ENCODE data around the gene DHFR2.
"Not testable (repeated sequence)": the region's sequence is repeated elsewhere in the genome, so short reads cannot be mapped to it uniquely, and the experiment has no call there.

The DHFR2 gene

DNA sequence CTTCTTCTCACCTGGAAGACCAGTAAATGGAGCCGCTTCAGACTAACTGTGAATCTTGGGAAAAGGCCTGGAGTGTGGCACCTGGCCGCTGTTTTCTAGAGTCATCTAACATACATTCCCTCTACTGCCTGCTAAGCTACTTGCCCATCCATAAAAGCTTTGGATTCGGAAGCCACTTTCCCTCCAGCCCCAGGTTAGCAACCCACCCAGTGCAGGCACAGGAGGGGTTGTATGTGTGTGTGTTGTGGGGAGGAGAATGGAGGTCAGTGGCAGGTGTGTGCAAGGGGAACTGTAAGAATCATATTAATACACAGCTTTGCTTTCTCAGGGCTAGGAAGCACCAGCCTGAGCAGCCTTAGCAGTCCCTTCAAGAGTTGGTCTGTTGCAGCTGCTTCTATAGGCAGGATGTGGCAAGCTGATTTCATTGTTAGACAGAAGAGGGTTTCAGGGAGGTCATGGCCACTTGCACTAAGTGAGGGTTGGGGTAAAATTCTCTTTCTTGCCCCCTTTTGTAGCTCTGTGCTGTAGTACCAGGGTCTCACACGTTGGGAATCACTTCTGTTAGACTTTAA lies 9.1 kb upstream of the DHFR2 start:
- H3K4me1 Mint-ChIP-seq: peaks cover 90% of the 10 kb centered on the region
- no peaks in the 10 kb centered on the region for H3K9me3 Mint-ChIP-seq
- no peak overlapping the region for H3K4me3 Mint-ChIP-seq
- no peaks in the 10 kb centered on the region for H3K27me3 Mint-ChIP-seq
- peaks cover 35% of the 10 kb centered on the region for H3K36me3 Mint-ChIP-seq
- H3K27ac Mint-ChIP-seq: no peak overlapping the region

DNA sequence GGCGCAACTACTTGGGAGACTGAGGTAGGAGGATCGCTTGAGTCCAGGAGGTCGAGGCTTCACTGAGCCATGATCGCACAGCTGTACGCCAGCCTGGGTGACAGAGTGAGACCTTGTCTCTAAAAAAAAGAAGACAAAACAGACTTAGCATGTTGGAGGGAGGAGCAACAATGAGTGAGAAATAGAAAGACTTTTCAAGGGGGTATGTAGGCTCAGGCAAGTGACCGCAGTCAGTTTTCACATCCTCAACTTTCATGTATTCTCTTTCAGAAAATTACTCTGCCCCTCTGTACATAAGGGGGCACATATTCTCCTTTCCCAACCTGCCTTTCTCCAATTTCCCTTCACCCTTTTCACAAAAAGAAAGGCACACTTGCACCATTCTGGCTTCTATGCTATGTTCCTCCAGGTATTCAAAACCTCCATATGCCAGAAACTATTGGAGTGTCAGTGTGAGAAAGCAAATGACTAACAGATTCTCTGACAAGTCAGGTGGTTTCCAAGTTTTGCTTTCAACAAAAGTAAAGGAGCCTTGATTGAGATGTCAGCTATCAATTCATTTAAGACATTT lies 7.7 kb upstream of the DHFR2 start:
- H3K4me3 Mint-ChIP-seq: no peak overlapping the region
- H3K4me1 Mint-ChIP-seq: peaks cover 93% of the 10 kb centered on the region
- H3K27ac Mint-ChIP-seq: peak overlapping the region; percentile 43
- no peaks in the 10 kb centered on the region for H3K9me3 Mint-ChIP-seq
- H3K36me3 Mint-ChIP-seq: peaks cover 37% of the 10 kb centered on the region
- no peaks in the 10 kb centered on the region for H3K27me3 Mint-ChIP-seq

DNA sequence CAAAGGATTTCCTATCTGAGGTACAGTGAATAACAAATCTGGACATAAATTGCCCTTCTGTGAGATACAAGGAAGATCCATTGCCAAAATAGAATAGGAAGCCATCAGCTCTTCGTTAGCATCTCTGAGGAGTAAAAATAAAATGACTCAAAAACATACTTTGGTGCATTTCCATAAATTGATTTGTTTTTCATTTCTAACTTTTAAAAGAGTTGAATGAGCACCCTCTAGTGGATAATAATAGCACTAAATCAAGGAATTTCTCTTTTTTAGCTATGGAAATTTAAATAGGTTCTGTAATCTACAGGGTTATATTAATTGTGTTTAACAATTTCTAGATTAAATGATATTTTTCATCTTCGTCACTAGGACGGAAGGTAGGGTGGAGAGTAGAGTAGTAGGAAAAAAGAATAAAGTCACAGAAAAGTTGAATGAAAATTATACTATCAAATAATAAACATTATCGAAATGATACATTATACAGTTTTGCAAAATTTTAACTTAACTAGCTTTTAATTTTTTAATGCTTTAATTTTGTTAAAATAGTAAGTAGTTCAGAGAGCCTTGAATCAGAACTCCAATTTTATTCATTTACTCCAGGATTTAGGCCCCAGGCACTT lies 6.6 kb upstream of the DHFR2 start:
- Mint-ChIP-seq H3K9me3 (no peaks in the 10 kb centered on the region), H3K27ac (peak overlapping the region; percentile 35), H3K27me3 (no peaks in the 10 kb centered on the region), H3K4me1 (peaks cover 92% of the 10 kb centered on the region), H3K36me3 (peaks cover 35% of the 10 kb centered on the region), H3K4me3 (no peak overlapping the region)

DNA sequence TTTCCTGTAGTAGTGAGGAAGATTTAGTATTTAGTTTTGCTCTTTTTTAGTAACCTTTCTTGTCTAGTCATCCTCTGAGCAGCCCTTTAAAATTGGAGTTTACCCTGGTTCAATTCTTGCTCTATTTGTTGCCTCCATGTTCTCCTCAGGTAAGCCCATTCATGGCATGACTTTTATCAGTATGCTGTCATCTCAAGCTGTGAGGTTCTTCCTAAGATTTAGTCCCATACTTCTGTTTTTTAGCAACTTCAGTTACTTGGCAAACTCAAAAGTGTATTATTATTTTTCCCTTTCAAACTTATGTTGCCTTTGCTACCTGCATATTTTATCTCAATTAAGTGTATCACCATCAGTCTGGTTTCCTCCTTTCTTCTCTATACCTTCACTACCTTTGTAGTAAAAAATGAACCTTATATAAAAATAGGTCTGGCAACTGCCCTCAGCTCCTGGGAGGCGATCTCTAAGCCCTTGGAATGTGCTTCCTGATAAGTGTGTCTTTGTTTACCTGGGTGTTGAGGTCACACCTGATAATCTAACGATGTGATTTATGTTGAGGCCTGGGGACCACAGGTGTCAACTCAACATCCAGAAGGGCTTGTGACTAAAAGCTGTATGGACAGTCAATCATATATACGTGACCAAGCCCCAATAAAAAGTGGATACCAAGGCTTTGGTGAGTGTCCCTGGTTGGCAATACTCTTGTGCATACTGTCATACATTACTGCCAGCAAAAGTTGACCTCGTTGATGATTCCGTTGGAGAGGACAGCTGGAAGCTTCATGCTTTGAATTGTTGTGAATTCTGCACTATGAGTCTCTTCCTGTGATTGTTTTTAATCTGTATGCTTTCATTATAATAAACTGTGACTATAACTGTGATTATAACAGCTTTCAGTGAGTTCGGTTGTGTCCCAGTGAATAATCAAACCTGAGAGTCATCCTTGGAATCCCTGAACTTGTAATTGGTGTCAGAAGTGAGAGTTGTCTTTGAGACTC lies 4.1 kb upstream of the DHFR2 start:
- Mint-ChIP-seq H3K27me3 (no peaks in the 10 kb centered on the region), H3K9me3 (no peaks in the 10 kb centered on the region), H3K4me3 (no peak overlapping the region), H3K27ac (peak overlapping the region; percentile 26), H3K36me3 (peaks cover 23% of the 10 kb centered on the region), H3K4me1 (peaks cover 88% of the 10 kb centered on the region)

DNA sequence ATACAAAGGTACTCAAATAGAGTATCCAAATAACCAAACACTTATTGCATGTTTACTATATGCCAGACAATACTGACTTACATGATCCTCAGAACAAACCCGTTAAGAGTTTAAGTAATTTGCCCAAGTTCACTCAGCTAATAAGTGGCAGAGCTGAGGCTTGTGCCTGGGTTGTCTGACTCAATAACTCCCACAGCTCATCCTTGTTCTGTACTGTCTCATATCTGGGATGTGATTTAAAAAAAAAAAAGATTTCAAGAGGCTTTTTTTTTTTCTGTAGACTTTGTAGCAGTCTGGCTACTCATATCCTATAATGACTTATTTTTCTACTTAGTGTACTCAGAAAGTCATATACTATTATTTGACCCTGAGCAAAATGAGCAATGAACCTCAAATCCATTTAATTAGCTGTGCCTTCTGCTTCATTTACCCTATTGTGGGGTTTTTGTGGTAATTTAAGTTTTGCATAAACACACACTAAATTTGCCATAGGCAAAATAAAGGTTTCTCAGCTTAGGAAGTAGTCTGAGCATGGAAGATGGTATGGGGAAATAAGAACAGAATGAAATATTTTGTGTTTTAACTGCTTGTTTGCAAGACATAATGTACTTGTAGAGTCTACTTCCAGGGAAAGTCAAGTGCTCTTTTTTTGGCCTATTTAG lies 3.2 kb upstream of the DHFR2 start:
- Mint-ChIP-seq H3K36me3 (peaks cover 20% of the 10 kb centered on the region), H3K4me1 (peaks cover 83% of the 10 kb centered on the region), H3K27ac (peak overlapping the region; percentile 13), H3K27me3 (no peaks in the 10 kb centered on the region), H3K9me3 (no peaks in the 10 kb centered on the region), H3K4me3 (no peak overlapping the region)

DNA sequence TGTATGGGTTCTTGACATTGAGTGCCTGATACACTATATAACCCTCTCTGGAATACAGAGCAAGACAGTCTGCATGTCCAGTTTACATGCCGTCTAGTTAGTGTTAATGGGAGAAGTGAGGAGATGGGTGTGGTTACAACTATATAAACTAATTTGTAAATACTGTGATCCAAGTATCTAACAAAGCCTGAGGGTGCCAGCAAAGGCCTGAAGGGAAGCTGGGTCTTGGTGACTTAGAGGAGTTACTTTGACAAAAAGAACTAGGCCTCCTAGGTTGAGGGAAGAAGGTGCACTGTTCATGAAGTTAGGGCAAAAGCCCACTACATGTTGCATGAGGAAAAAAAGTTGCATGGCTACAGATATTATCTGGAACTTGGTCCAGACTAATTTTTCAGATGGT lies 2.4 kb upstream of the DHFR2 start:
- no peaks in the 10 kb centered on the region for H3K27me3 Mint-ChIP-seq
- H3K36me3 Mint-ChIP-seq: peaks cover 20% of the 10 kb centered on the region
- no peak overlapping the region for H3K27ac Mint-ChIP-seq
- peaks cover 75% of the 10 kb centered on the region for H3K4me1 Mint-ChIP-seq
- H3K4me3 Mint-ChIP-seq: peak overlapping the region; percentile 6
- no peaks in the 10 kb centered on the region for H3K9me3 Mint-ChIP-seq

DNA sequence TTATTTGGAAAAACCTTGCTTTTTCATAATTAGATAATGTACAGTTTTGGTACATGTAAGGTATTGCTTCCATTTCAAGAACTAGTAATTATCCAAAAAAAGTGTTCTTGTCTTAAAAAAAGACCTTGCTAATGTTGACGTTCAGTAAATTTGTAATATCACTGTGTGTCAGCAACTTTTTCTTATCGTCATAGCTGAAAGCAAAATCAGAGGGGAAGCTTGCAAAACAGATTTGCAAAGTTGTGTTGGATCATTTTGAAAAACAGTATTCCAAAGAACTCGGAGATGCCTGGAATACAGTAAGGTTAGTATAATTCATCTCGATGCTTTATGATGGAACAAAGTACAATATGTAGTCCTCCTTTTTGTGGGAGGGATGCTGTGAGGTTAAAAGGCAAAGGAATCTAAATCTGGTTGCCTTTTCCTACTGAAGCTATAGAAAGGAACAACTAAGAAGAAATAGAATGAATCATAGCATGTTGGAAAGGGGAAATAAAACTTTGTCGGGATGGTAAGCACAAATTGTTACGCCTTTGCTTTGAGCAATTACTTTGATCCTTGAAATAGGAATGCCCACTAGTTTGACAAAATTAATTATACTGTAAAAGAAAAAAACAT lies 1.6 kb upstream of the DHFR2 start:
- Mint-ChIP-seq H3K36me3 (peaks cover 20% of the 10 kb centered on the region), H3K9me3 (no peaks in the 10 kb centered on the region), H3K27ac (peak overlapping the region; percentile 69), H3K27me3 (no peaks in the 10 kb centered on the region), H3K4me3 (peak overlapping the region; percentile 99), H3K4me1 (peaks cover 70% of the 10 kb centered on the region)

DNA sequence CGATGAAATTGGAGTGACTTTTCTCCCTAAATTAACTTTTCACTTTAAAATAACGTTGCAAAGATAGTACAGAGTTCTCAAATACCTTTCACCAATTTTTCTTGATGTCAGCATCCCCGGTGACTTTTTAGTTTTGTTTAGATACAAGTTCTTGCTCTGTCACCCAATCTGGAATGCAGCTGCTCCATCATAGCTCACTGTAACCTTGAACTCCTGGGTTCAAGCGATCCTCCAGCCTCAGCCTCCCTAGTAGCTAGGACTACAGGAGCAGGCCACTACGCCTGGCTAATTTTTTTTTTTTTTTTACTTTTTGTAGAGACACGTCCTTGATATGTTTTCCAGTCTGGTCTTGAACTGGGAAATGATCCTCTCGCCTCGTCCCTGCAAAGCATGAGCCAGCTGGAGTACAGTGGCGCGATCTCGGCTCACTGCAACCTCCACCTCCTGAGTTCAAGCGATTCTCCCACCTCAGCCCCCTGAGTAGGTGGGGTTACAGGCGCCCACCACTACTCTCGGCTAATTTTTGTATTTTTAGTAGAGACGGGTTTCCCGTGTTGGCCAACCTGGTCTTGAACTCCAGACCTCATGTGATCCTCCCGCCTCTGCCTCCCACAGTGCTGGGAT lies 892 bp upstream of the DHFR2 start:
- Mint-ChIP-seq H3K4me3 (peak overlapping the region; percentile 99), H3K27me3 (no peaks in the 10 kb centered on the region), H3K4me1 (peaks cover 64% of the 10 kb centered on the region), H3K27ac (peak overlapping the region; percentile 99), H3K9me3 (no peaks in the 10 kb centered on the region), H3K36me3 (peaks cover 17% of the 10 kb centered on the region)

DNA sequence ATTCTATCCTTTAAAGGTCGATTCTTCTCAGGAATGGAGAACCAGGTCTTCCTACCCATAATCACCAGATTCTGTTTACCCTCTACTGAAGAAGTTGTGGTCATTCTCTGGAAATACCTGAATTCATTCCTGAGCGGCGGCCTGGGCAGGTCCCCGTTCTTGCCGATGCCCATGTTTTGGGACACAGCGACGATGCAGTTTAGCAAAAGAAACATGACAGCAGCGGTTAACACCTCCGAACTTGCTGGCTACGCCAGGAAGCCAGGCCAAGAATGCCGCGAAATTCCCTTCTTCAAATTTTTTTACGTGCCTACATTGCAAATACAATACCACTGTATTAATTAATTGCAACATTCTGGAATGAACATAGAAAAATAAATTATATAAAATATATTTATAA lies 1.4 kb downstream of the DHFR2 start:
- H3K36me3 Mint-ChIP-seq: peaks cover 5% of the 10 kb centered on the region
- H3K27ac Mint-ChIP-seq: no peak overlapping the region
- H3K4me3 Mint-ChIP-seq: no peak overlapping the region
- H3K27me3 Mint-ChIP-seq: no peaks in the 10 kb centered on the region
- H3K4me1 Mint-ChIP-seq: peaks cover 51% of the 10 kb centered on the region
- H3K9me3 Mint-ChIP-seq: no peaks in the 10 kb centered on the region

DNA sequence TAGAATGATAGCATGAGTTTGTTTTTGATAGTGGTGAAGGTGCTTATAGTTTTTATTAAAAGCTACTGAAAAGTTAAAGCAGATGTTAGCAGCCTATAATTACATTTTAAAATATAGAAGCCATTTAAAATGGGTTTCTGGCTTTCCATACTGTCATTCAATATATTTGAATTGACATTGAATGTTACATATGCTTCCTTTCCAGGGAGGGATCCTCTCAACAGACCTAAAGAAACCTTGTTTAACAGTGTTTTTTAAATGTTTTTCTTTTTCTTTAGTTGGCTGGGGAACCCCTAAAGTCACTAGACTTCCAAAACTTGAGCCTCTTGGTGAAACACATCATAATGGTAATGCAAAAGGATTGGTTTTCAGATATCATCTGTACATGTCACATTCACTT lies 12.2 kb downstream of the DHFR2 start:
- Mint-ChIP-seq H3K36me3 (peaks cover 2% of the 10 kb centered on the region), H3K9me3 (no peaks in the 10 kb centered on the region), H3K27ac (no peak overlapping the region), H3K4me1 (no peaks in the 10 kb centered on the region), H3K27me3 (no peaks in the 10 kb centered on the region), H3K4me3 (no peak overlapping the region)

DNA sequence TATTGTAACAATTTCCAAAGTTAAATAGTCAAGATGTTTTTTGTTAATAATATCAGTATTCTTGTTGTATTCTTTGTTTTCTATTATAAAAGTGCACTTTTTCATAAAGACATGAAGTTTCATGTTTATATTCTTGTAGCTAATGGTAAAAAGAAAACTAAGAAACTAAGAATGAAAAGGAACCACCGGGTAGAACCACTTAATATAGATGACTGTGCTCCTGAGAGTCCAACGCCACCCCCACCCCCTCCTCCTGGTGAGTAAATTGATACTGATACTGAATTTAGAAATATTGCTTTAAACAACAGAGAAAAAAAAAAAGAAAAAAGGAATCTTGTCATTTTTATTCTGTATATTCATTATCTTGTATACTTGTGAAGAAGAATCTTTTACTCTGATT lies 13.4 kb downstream of the DHFR2 start:
- Mint-ChIP-seq H3K36me3 (peaks cover 2% of the 10 kb centered on the region), H3K27me3 (no peaks in the 10 kb centered on the region), H3K4me3 (no peak overlapping the region), H3K4me1 (no peaks in the 10 kb centered on the region), H3K27ac (no peak overlapping the region), H3K9me3 (no peaks in the 10 kb centered on the region)

DNA sequence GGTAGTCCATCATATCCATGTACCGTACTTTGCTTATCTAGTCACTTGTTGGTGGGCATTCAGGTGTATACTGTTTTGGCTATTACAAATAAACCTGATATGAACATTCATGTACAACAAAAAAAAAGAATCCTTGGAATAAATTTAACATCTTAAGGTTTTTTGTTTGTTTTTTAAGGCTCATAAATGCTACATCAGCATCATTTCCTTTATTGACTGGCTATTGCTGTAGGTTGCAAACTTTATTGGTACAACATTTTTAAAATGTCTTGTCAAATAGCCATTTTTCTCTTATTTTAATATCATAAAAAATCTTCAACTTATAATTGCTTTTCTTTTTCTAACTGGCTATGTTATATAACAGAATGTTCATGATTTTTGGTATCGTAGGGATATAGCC lies 16.2 kb downstream of the DHFR2 start:
- Mint-ChIP-seq H3K4me1 (no peaks in the 10 kb centered on the region), H3K36me3 (peaks cover 5% of the 10 kb centered on the region), H3K4me3 (no peak overlapping the region), H3K27me3 (no peaks in the 10 kb centered on the region), H3K9me3 (no peaks in the 10 kb centered on the region), H3K27ac (no peak overlapping the region)

DNA sequence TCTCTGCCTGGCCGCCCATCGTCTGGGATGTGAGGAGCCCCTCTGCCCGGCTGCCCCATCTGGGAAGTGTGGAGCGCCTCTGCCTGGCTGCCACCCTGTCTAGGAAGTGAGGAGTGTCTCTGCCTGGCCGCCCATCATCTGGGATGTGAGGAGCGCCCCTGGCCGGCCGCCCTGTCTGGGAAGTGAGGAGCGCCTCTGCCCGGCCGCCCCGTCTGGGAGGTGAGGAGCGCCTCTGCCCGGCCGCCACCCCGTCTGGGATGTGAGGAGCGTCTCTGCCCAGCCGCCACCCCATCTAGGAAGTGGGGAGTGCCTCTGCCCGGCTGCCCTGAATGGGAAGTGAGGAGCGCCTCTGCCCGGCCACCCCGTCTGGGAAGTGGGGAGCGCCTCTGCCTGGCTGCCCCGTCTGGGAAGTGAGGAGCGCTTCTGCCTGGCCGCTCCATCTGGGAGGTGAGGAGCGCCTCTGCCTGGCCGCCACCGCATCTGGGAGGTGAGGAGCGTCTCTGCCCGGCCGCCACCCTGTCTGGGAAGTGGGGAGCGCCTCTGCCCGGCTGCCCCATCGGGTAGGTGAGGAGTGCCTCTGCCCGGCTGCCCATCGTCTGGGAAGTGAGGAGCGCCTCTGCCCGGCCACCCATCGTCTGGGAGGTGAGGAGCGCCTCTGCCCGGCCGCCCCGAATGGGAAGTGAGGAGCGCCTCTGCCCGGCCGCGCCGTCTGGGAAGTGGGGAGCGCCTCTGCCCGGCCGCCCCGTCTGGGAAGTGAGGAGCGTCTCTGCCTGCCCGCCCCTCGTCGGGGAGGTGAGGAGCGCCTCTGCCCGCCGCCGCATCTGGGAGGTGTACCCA lies 18.4 kb downstream of the DHFR2 start:
- H3K36me3 Mint-ChIP-seq, H3K9me3 Mint-ChIP-seq, H3K27me3 Mint-ChIP-seq, H3K4me1 Mint-ChIP-seq, H3K4me3 Mint-ChIP-seq, H3K27ac Mint-ChIP-seq: not testable (repeated sequence)

DNA sequence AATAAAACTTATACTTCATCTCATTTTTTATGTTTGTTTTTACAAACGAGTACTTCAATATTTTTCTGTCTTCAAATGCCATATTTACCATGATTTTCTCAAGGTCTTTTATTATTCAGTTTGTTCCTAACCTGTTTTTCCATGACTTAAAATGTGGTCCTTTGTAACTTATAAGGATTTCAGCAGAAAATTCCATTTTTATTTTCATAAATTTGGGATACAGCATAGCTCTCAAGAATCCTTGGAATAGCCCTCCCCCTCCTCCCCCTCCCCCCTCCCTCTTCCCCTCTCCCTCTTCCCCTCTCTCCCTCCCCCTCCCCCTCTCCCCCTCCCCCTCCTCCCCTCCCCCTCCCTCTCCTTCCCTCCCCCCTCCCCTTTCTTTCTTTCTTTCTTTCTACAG lies 19.4 kb downstream of the DHFR2 start:
- no peaks in the 10 kb centered on the region for H3K9me3 Mint-ChIP-seq
- peak overlapping the region; percentile 46 for H3K27ac Mint-ChIP-seq
- H3K4me3 Mint-ChIP-seq: no peak overlapping the region
- H3K36me3 Mint-ChIP-seq: peaks cover 5% of the 10 kb centered on the region
- no peaks in the 10 kb centered on the region for H3K4me1 Mint-ChIP-seq
- H3K27me3 Mint-ChIP-seq: no peaks in the 10 kb centered on the region
